Left renal cortex interstitium (tissue), 4 donors: ENCODE measurements around the gene SH3PXD2B. TPM values are rescaled to one million over a fixed set of nuclear protein-coding genes. Genes with fewer than 3 reads are reported as not detected.
"Not testable (repeated sequence)": the region's sequence is repeated elsewhere in the genome, so short reads cannot be mapped to it uniquely, and the experiment has no call there.

Experiments
- DNase-seq, 4 donors: peaks; one replicate each; pipeline ENCODE4 v3.0.0-alpha.2; 2013; ENCODE audit warnings: low read depth in 4 of 4, low spot score in 2 of 4, missing footprints in 1 of 4
- polyA plus RNA-seq, 4 donors: library from polyadenylated mRNA; unstranded; fragments of 120-200 nt; gene quantifications; one replicate each; pipeline ENCODE4 v1.2.1, GENCODE V29; 2013; ENCODE audit not compliant: insufficient read length in 4 of 4

The SH3PXD2B gene
- polyA plus RNA-seq, 4 donors, result 27.1 to 32.6 (median 31.7) TPM

- DNase-seq, result no peak
Measured at GRCh38 chr5:172405226-172406107, 48.9 kb downstream of the SH3PXD2B start.

DNA sequence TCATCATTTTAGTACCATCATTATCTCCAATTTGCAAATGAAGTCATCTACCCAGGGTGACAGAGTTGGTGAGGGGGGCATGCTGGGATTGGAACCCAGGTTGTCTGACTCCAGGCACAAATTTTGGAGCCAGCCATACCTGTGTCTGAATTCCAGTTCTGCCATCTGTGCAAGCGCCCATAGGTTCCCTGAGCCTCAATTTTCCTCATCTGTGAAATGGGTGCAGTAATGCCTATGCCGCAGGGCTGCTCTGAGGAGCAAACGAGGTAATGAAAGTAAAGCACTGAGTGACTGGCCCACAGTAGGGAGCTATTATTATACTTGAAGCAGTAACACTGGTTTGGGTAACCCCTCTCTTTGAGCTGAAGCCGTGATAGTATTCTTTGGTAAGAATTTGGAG, 49.6 kb downstream of the SH3PXD2B start:
- DNase-seq, result no peak

DNA sequence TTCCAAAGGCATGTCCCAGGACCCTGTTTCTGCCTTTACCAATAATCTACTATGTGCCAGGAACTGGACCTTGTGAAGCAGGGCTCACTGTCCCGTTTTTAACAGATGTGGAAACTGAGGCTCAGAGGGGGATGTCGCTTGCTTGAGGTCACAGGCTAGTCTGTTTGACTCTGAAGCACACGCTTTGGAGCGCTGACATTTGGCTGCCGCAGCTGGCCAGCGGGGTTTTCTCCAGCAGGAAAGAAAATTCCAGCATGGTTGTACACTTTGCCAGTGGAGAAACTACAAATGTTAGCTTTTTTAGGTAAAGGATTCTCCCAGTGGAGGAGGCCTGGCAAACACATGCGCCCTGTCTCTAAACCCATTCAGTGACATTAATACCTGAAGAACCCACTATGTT, 50.5 kb downstream of the SH3PXD2B start:
- DNase-seq, result no peak

DNA sequence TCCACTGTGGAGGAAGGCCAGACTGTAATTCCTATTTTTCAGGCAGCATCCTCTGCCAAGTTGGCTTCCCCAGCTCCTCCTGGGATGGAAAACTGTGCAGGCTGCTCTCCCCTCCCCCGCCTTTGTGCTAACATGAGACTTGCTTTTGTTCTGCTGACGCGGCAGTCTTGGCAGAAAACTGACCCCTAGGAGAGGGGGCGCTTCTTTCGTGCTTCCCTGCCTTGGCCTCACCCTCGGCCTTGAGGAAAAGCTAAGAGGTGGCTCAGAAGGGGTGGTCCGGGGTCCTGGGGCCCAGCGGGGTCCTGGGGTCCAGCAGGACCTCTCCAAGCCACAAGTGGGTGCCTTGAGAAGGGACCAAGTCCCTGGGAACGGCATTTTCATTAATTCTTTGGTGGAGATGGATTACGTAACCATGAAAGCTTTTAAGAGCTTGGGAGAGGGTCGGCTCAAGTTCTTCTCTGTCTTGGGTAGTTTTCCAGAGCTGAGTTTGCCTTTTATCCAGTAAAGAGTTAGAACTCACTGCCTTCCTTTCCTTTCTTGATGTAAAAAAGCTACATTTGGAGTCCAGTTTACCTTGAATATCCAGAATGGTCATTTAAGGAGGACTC, 51.0 kb downstream of the SH3PXD2B start:
- DNase-seq, result peak; percentile 68 to 80 (median 75)

GRCh38 chr5:172402531-172403188, 51.7 kb downstream of the SH3PXD2B start:
- DNase-seq, result no peak

- DNase-seq, result not testable (repeated sequence)
Measured at GRCh38 chr5:172402031-172402430, 52.3 kb downstream of the SH3PXD2B start.

DNA sequence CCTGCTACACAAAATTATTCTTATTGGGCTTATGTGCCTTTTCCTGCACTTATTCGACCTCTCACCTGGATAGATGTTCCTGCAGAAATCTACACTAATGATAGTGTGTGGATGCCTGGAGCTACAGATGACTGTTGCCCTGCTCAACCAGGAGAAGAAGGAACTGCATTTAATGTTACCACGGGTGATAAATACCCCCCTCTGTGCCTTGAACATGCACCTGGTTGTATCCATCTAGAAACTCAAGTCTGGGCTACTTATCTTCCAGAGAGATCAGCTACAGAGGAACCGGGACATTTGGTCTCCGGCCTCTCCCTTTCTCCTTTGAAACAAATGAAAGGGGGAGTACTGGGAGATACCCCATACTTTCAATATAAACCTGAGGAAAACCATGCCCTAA, 54.5 kb downstream of the SH3PXD2B start:
- no peak for DNase-seq

- no peak for DNase-seq
Measured at GRCh38 chr5:172399336-172399735, 55.0 kb downstream of the SH3PXD2B start.

GRCh38 chr5:172398645-172399044, 55.7 kb downstream of the SH3PXD2B start:
- not testable (repeated sequence) for DNase-seq

DNA sequence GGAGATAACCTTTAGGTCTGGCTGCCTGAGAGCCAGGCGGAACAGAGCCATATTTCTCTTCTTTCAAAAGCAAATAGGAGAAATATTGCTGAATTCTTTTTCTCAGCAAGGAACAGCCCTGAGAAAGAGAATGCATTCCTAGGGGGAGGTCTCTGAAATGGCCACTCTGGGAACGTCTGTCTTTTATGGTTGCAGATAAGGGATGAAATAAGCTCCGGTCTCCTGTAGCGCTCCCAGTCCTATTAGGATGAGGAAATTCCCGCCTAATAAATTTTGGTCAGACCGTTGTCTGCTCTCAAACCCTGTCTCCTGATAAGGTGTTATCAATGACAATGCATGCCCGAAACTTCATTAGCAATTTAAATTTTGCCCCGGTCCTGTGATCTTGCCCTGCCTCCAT, 57.3 kb downstream of the SH3PXD2B start:
- DNase-seq, result not testable (repeated sequence)

DNA sequence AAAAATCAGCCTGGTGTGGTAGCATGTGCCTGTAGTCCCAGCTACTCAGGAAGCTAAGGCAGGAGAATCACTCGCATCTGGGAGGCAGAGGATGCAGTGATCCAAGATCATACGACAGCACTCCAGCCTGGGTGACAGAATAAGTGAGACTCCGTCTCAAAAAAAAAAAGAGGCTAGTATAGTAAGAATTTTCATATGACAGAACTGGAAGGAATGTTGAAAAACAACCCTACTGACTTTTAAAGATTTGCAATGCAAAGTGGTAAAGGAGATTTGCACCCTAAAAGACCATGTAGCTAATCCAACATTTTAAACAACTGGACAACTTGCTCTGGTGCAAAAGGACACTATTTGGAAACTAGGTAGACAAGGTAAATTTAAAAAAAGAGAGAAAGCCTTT, 58.1 kb downstream of the SH3PXD2B start:
- DNase-seq, result no peak

DNA sequence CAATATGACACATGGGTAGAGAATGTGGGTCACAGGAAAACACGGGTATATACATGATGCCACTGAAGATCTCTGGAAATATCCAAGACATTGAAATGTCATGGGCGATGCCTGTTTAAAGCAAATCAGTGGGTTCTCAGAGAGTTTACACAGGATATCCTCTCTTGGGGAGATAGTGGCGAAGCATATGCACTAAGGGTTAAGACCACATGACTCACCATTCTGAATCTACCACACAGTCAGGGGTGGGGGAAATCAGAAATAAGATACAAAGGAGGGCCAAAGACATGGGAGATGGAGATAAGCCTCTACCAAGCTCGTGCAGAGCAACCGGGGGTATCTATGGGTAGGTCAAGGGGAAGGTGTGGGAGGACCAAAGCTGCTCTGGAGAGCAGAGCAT, 58.8 kb downstream of the SH3PXD2B start:
- no peak for DNase-seq

DNA sequence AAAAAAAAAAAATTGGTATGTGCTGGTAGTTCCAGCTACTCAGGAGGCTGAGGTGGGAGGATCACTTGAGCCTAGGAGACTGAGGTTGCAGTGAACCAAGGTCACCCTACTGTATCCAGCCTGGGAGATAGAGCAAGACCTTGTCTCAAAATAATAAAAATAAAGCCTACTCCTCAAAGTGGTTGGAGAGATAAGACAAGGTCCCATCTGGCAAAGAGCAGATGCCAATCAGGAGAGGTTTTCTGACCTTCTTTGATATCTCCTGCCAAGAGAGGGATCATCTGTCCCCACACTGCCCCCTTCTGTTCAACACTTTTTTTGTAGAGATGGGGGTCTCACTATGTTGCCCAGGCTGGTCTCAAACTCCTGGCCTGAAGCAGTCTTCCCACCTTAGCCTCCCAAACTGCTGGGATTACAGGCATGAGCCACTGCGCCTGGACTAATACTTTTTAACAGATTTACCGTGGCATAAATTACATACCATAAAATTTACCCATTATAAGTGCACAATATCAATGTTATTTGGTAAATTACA, 64.7 kb downstream of the SH3PXD2B start:
- DNase-seq, result no peak

DNA sequence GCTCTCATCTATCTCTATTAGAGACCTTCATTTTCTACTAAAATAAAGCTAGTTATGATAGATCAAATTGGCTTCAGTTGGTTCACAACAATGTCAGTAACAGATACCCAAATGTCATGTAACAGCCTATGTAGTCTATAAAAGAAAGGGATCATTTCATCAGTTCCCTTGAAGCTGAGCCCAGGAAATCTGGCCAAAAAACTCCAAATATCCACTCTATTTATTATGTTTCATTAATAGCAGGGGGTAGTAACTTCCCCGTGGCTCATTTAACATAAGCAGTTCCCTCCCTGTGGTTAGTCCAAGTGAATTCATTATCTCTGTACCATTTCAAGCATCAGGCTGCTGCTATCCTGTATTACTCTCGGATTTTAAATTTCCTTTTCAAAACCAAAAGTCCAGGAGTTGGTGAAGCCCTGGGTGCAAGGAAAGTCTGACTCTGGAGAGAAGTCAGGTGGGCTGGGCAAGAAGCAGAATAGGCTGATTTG, 66.0 kb downstream of the SH3PXD2B start:
- no peak for DNase-seq

DNA sequence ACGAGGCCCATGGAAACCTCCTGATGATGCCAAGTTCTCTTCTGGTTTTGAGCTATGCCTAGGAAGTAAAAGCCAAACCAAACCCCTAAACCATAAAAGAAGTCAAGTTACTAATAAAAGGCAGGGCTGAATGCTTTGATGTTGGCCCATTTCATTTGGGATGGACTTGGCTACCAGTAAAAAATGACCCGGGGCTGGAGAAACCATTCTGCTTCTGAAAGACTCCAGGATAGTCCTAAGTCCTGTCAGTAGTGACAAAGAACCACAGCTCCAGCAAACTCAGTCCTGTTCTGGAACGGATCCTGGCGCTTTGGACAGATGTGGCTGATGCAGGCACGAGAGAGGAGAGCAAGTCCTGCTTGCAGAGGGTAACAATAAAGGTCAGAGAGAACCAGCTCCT, 68.6 kb downstream of the SH3PXD2B start:
- DNase-seq, result no peak

GRCh38 chr5:172385010-172385563, 69.2 kb downstream of the SH3PXD2B start:
- DNase-seq, result no peak

DNA sequence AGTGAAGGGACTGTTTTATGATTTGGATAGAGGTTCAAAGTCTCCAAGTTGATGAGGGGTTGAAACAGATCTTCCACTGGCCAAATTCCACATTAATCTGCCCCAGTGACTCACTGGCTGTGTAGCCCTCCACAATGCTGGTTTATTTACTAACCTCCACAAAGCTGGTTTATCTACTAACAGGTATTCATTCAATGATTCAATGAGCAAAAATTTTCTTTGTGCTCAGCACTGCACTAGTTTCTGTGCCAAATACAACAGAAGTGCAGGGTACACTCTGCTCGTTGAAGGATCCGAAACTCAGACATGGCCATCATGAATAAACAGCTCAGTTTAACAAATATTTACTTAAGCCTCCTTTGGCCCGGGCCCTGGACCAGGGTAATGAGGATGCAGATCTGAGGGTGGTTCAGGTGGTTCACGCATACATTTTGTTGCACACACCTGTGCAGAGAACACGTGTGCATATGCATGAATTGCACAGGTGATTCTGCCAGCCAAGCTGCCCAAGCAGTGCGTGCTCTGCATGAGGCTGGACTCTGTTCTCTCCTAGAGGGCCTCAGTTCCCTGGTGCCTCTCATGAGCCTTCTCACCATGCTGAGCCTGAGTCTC, 71.0 kb downstream of the SH3PXD2B start:
- DNase-seq, result no peak

DNA sequence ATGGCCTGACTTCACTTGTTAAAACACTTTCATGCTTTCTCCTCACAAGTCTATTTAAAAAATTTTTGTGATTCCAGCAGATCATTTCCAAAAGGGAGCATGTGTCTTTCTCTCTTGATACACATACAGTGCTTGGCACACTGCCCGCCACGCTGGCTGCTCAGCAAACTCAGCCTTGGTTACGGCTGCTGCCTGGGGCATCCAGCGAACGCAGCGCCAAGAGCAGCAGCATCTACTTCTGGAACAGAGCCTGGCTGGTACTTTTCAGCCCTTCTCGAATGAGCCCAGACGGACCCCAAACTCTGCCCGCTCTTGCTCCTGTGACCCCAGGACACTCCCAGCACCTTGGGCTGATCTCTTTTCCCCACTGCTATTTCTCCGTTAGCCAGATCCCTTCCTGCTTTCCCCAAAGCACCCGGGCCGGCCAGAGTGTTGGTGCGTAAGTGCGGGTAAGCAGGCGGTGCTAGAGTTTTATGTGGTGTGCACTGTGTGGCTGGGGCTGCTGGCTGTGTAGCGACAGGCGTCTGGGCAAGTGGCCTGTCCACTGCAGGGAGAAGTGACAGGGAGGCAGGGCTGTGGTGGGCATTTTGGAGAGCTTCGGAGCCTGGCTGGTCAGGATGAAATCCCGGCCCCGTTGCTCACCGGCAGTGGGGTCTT, 73.2 kb downstream of the SH3PXD2B start:
- DNase-seq, result no peak

DNA sequence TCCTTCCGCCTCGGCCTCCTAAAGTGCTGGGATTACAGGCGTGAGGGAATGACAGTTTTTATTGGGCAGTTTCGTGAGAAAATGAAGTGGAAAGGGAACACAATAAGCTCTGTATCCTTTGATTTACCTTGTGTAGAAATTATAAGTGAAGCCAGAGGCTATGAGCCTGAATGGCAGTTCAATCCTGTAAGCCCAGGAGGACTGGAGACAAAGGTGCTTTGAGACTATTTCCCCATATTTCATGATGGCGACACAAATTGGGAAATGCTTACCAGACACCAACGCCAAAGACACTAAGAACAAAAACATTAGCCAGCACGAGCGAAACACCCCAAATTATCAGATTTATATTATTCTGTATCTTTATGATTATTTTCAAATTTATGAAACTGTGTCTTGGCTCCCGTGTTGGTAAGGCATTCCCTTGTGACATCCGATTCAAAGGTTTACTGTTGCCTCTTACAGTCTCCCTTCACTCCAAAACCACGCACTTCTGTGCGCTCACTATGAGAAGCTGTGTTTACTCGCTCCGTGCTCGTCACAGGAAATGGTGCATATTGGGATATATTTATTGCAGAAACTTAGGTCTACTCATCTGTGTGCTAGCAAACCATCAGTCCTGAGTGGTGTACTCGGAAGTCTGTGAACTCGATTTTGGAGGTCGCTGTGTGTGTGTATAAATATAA, 73.9 kb downstream of the SH3PXD2B start:
- no peak for DNase-seq
